GM15510 (cell line): ENCODE data around the gene ZFPL1.

Source experiments
- POLR2A ChIP-seq: IDR thresholded peaks from 3 replicates; pipeline ENCODE4 v1.6.1; 2011; ENCODE audit warnings: borderline replicate concordance; ENCODE audit not compliant: insufficient read length; ENCODE audit errors: extremely low read depth

The ZFPL1 gene

GRCh38 chr11:65100674-65101350, 16.8 kb downstream of the ZFPL1 start:
- no peak for TF ChIP-seq POLR2A

DNA sequence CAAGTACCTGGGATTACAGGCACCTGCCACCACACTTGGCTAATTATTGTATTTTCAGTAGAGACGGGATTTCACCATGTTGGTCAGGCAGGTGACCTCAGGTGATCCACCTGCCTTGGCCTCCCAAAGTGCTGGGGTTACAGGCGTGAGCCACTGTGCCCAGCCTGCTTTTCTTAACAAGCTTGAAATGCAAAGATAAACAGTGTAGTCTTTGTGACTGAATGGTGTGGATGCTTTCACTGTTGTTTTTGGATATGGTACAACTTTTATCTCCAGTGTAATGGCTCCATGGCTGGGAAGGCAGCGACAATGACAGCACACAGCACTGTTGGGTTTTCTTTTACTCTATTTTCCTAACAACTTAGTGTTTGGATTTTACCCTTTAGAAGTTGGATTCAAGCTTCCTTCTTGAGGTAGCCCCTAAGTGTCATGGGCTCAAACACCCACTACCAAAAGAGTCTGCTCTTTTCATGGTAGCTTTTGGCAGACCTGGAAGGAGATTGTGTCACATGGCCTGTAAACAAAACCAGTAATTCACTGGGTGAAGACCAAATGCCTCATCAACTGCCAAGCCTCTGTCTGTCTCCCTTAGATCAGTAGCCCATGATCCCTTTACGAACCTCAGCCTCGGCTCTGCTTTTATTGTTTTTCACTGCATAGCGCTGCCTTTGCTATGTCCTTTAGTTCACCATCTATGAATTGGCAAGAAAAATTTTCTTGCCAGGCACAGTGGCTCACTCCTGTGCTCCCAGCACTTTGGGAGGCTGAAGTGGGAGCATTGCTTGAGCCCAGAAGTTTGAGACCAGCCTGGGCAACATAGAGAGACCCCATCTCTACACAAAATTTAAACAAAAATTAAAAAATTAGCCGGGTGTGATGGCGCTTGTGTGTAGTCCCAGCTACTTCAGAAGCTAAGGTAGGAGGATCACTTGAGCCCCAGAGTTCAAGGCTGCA, 18.4 kb downstream of the ZFPL1 start:
- no peak for TF ChIP-seq POLR2A

- no peak for TF ChIP-seq POLR2A
Measured at GRCh38 chr11:65103476-65103875, 19.5 kb downstream of the ZFPL1 start.

- no peak for TF ChIP-seq POLR2A
Measured at GRCh38 chr11:65104628-65105027, 20.6 kb downstream of the ZFPL1 start.

GRCh38 chr11:65107078-65107477, 23.1 kb downstream of the ZFPL1 start:
- no peak for TF ChIP-seq POLR2A

- TF ChIP-seq POLR2A, result no peak
Measured at GRCh38 chr11:65107751-65108468, 23.9 kb downstream of the ZFPL1 start.

DNA sequence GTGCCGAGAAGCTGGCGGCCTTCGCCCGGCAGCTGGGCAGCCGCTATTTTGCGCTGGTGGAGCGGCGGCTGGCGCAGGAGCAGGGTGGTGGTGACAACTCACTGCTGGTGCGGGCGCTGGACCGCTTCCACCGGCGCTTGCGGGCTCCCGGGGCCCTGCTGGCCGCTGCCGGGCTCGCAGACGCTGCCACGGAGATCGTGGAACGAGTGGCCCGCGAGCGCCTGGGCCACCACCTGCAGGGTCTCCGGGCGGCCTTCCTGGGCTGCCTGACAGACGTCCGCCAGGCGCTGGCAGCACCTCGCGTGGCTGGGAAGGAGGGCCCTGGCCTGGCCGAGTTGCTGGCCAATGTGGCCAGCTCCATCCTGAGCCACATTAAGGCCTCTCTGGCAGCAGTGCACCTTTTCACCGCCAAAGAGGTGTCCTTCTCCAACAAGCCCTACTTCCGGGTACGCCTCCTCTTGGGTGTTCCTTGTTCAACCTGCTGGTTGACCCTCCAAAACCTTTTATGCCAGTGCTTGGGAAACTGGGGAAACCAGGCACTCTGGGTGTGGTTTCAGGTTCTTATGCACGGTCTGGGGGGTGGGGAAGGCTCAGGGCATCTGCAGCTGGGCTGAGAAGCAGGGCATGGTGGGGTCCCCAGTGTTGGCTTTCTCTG, 24.6 kb downstream of the ZFPL1 start:
- no peak for TF ChIP-seq POLR2A

GRCh38 chr11:65109231-65110198, 25.5 kb downstream of the ZFPL1 start:
- no peak for TF ChIP-seq POLR2A

GRCh38 chr11:65110354-65110861, 26.4 kb downstream of the ZFPL1 start:
- TF ChIP-seq POLR2A, result peak; percentile 25

GRCh38 chr11:65111159-65111743, 27.2 kb downstream of the ZFPL1 start:
- TF ChIP-seq POLR2A, result no peak

DNA sequence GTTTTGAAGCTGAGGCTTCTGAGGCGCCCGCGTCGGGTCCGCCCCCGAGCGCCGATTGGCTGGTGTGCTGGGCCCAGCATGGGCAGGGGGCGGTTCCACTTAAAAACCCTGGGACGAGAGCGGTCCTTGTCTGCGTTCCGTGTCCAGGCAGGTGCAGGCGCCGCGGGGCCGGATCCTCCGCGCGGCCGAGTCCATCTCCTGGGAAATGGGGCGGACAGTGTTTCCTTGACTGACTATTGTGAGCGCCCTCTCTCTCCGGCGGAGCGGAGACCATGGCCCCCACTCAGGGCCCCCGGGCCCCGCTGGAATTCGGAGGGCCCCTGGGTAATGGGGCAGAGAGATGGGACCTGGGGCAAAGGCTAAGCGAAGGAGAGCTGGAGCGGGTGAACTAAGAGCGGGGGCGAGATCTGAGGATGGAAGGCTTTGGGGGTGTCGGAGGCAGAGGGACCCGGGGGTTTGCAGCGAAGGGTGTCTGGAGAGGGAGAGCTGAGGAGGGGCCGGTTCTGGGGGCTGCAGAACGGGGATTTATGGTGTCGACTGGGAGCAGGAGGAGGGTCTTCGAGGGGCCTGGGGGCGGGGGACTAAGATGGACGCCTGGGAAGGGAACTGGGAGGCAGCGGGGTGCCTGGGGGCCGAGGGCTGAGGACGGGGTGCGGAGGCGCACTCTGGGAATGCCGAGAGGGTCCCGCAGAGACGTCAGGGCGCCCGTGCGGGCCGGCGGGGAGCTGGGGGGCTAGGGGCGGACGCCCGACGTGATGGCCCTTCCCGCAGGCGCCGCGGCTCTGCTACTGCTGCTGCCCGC, 27.9 kb downstream of the ZFPL1 start, which contains the start of gene TM7SF2:
TSS of gene TM7SF2 (plus strand) at position 129 of the 802 bp plus-strand sequence. CDS start at position 273, 144 bp downstream.
- peak; percentile 98 for TF ChIP-seq POLR2A
